T-cell (primary cell): Measurements from ENCODE around the gene NINL. TPM values are rescaled to one million over a fixed set of nuclear protein-coding genes. Genes with fewer than 3 reads are reported as not detected.
"Not testable (repeated sequence)": the region's sequence is repeated elsewhere in the genome, so short reads cannot be mapped to it uniquely, and the experiment has no call there.

Source experiments
- ATAC-seq, 4 experiments: fragments of 200-7000 bp in 3 of 4; fragments of 150-1000 bp in 1 of 4; cut with Tn5 transposase; replicated peaks in 1 of 4; 1 replicate in 3 of 4; 2 replicates in 1 of 4; pipeline ENCODE4 v1.10.0; 2021; ENCODE audit warnings: moderate library complexity in 3 of 4, mild to moderate bottlenecking in 2 of 4, moderate number of reproducible peaks in 1 of 4
- CTCF ChIA-PET, 2 donors: fragments of 300-600 bp; sonication (Branson Sonifier 250); formaldehyde crosslinking; loops; one replicate each; lab custom pipeline; 2022; ENCODE audit warnings: antibody characterized with exemption in 2 of 2; lab: Charles Lee
- POLR2A ChIA-PET, 2 donors: fragments of 300-600 bp; sonication (Branson Sonifier 250); formaldehyde crosslinking; loops; one replicate each; lab custom pipeline; 2022; ENCODE audit warnings: antibody characterized with exemption in 2 of 2; lab: Charles Lee
- DNase-seq, 35 experiments: peaks; one replicate each; pipeline versions ENCODE4 v3.0.0 to v3.0.0-alpha.2; 2013 to 2023
- H3K27ac ChIP-seq: one replicate; pipeline ENCODE4 v1.5.1; 2013; ENCODE audit warnings: low read length
- H3K27me3 ChIP-seq, 2 experiments: replicated peaks in 1 of 2; 1 replicate in 1 of 2; 2 replicates in 1 of 2; pipeline versions ENCODE4 v1.6.1 to v1.7.0; 2013; ENCODE audit warnings: low read length in 1 of 2, mixed read lengths in 1 of 2; ENCODE audit not compliant: control insufficient read depth in 2 of 2, insufficient read depth in 2 of 2; ENCODE audit errors: extremely low read depth in 1 of 2
- H3K36me3 ChIP-seq, 2 donors: 1 replicate in 1 of 2; 2 replicates in 1 of 2; pipeline versions ENCODE4 v1.6.1 to v1.7.0; 2013; ENCODE audit warnings: low read length in 1 of 2; ENCODE audit not compliant: control insufficient read depth in 2 of 2, insufficient read depth in 1 of 2; ENCODE audit errors: extremely low read depth in 1 of 2
- H3K4me1 ChIP-seq, 2 experiments: 1 replicate in 1 of 2; 2 replicates in 1 of 2; pipeline versions ENCODE4 v1.6.1 to v1.7.0; 2013; ENCODE audit warnings: low read length in 2 of 2, mixed read lengths in 1 of 2; ENCODE audit not compliant: insufficient read depth in 2 of 2, control insufficient read depth in 1 of 2; ENCODE audit errors: extremely low read depth in 1 of 2
- H3K4me3 ChIP-seq, 2 donors: 1 replicate in 1 of 2; 2 replicates in 1 of 2; pipeline versions ENCODE4 v1.5.1 to v1.7.0; 2013; ENCODE audit warnings: mild to moderate bottlenecking in 2 of 2, low read length in 1 of 2, moderate library complexity in 1 of 2; ENCODE audit not compliant: control insufficient read depth in 1 of 2; ENCODE audit errors: extremely low read depth in 1 of 2
- H3K9me3 ChIP-seq: 2 replicates; pipeline ENCODE4 v1.7.0; 2013
- H3K27ac Mint-ChIP-seq, 2 donors: one replicate each; pipeline ENCODE4 v1.8.0; 2020 to 2021; ENCODE audit warnings: mild to moderate bottlenecking in 2 of 2, mixed read lengths in 2 of 2
- H3K27me3 Mint-ChIP-seq, 2 donors: one replicate each; pipeline ENCODE4 v1.8.0; 2021 to 2022; ENCODE audit warnings: mixed read lengths in 2 of 2
- H3K36me3 Mint-ChIP-seq: one replicate; pipeline ENCODE4 v1.8.0; 2021; ENCODE audit warnings: mixed read lengths
- H3K4me1 Mint-ChIP-seq, 3 donors: one replicate each; pipeline ENCODE4 v1.8.0; 2020 to 2022; ENCODE audit warnings: mixed read lengths in 3 of 3, mild to moderate bottlenecking in 1 of 3
- H3K4me3 Mint-ChIP-seq, 3 donors: one replicate each; pipeline ENCODE4 v1.8.0; 2020 to 2022; ENCODE audit warnings: mild to moderate bottlenecking in 3 of 3, mixed read lengths in 3 of 3, moderate library complexity in 3 of 3
- H3K9me3 Mint-ChIP-seq, 3 donors: one replicate each; pipeline ENCODE4 v1.8.0; 2020 to 2022; ENCODE audit warnings: mixed read lengths in 3 of 3
- WGBS: methylation state at CpG from one replicate; pipeline ENCODE4 v1.1.5; 2013; ENCODE audit warnings: missing lambda C conversion rate; ENCODE audit not compliant: insufficient coverage; 5-methylcytosine and 5-hydroxymethylcytosine counted together
- total RNA-seq, 35 experiments: library from RNA in 6 of 35; stranded (reverse) in 6 of 35; fragments of 120-200 nt in 1 of 35; gene quantifications; one replicate each; pipeline versions ENCODE4 v1.2.1 to v1.2.4 and lab custom pipeline; 2013 to 2026

NINL gene
- total RNA-seq, 5 donors from 2014 or later (not counting 1 experiment from before 2014, with no cell fraction given) = 1.3 to 4.8 (median 2.7) TPM

DNA sequence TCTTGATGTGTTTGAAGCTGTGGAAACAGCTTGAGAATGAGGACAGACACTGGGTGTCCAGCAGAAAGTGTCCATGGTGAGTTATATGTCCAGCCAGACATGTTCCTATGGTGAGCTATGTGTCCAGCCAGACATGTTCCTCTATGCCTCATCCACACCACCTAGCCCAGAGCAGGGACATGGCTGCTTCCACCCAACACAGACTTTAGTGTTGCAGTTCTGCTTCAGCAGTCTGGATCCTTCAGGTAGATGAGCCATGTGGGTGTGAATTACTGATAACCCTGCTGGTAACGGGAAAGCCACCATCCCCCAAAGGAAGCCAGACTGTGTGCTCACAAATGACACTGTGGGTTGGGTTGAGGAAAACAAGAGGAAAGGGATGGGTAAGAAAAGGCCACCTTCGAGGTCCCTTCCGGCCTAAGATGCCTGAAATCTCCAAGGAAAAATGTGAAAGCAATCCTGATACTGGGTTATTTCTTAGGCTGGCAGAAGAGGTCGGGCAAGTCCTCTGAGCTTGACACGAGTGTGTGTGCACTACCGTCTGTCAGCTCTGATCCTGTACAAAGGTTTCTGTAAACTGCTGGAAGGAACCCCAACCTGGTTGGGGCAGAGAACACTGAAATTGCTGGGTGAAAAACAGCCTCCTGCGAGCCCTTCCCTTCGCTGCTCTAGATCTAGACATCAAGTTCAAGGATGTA lies 77.8 kb downstream of the NINL start:
- no peak overlapping the region for H3K4me3 ChIP-seq
- H3K36me3 ChIP-seq = no peaks in the 10 kb centered on the region
- no peak overlapping the region for H3K4me3 Mint-ChIP-seq
- no peaks in the 10 kb centered on the region for H3K9me3 ChIP-seq
- H3K27ac Mint-ChIP-seq = no peak overlapping the region
- 82% methylated on average over 7 of the region's 8 CpGs for WGBS
- no peaks in the 10 kb centered on the region for H3K4me1 ChIP-seq
- POLR2A ChIA-PET = no interaction called here
- peaks cover 19% of the 10 kb centered on the region for H3K36me3 Mint-ChIP-seq
- no peaks in the 10 kb centered on the region for H3K4me1 Mint-ChIP-seq
- DNase-seq = no peak
- CTCF ChIA-PET = interaction anchor here in 1 of 2 donors (0.6 kb wide), 1 partner anchor 30 kb away, joined by 4 read pairs; no protein-coding TSS in a partner anchor
- no peaks in the 10 kb centered on the region for H3K27me3 Mint-ChIP-seq
- no peak overlapping the region for H3K27ac ChIP-seq
- H3K27me3 ChIP-seq = peaks cover 0 to 2% of the 10 kb centered on the region in 2 experiments
- ATAC-seq = no peak
- H3K9me3 Mint-ChIP-seq = peaks cover 3 to 5% (median 5%) of the 10 kb centered on the region in 3 donors

DNA sequence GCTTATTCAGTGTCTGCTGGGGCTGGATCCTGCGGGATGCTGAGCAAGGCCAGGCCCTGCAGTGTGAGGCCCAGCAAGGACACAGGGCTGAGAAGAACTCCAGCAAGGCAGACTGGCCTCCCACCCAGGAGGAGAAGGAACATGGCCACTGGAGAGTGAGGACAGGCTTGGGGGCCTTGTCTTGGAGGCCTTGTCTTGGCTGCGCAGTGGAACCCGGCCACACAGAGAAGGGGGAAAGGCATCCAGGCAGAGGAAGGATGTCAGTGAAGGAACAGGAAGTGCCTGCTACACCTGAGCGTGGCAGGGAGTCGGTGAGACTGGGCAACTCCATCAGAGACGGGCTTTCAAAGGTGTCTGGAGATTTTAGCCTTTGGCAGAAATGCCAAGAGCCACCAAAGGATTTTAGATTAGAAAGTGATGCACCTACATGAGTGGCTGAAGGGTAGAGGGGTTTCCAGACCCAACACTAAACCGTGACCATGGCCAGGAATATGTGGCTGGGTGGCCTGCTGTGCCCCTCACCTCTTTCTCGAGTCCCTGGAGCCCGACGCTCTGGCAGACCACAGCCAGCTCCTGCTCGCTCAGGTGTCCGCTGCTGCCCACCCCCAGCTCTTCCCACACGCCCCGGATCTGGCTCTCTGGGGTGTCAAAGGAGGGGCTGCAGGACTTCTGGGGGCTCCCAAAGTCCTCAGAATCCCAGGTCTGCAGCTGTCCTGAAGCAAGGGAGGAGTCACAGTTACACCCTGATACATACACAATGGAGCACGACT lies 80.8 kb downstream of the NINL start:
- no peaks in the 10 kb centered on the region for H3K4me1 Mint-ChIP-seq
- H3K9me3 Mint-ChIP-seq = peaks cover 0 to 5% (median 0%) of the 10 kb centered on the region in 3 donors
- ATAC-seq (no peak), DNase-seq (no peak)
- no peaks in the 10 kb centered on the region for H3K27me3 ChIP-seq
- H3K27ac ChIP-seq = no peak overlapping the region
- no peaks in the 10 kb centered on the region for H3K27me3 Mint-ChIP-seq
- no peaks in the 10 kb centered on the region for H3K9me3 ChIP-seq
- 75% methylated on average over 5 of the region's 15 CpGs for WGBS
- no peaks in the 10 kb centered on the region for H3K4me1 ChIP-seq
- H3K36me3 Mint-ChIP-seq = peaks cover 7% of the 10 kb centered on the region
- no peaks in the 10 kb centered on the region for H3K36me3 ChIP-seq
- no peak overlapping the region for H3K4me3 Mint-ChIP-seq
- no peak overlapping the region for H3K4me3 ChIP-seq
- POLR2A ChIA-PET = no interaction called here
- CTCF ChIA-PET = no interaction called here
- no peak overlapping the region for H3K27ac Mint-ChIP-seq

DNA sequence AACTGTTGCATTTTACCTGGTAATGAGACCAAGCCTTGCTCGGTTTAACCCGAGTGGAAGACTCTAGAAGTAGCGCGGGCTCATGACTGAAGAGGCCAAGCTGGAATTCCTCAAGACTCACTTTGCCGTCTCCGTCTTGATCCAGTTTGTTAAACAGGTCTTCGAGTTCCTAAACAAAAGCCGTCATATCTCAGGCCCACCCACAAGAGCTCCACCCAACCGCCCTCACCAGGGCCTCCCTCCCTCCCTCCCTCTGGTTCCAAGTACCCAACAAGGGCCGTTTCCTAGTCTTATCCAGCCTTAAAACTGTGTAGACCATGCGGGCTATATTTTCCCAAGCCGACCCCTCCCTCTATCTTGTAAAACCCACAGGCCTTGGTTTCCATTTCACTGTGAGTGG lies 81.4 kb downstream of the NINL start:
- Histone ChIP-seq H3K4me3 (no peak overlapping the region), H3K9me3 (no peaks in the 10 kb centered on the region), H3K36me3 (no peaks in the 10 kb centered on the region), H3K27ac (no peak overlapping the region), H3K4me1 (no peaks in the 10 kb centered on the region), H3K27me3 (no peaks in the 10 kb centered on the region)
- ChIA-PET POLR2A (no interaction called here), CTCF (no interaction called here)
- 82% methylated on average over 12 of the region's 12 CpGs for WGBS
- Mint-ChIP-seq H3K4me3 (no peak overlapping the region), H3K27ac (no peak overlapping the region), H3K9me3 (peaks cover 0 to 2% (median 0%) of the 10 kb centered on the region in 3 donors), H3K36me3 (peaks cover 4% of the 10 kb centered on the region), H3K27me3 (no peaks in the 10 kb centered on the region), H3K4me1 (no peaks in the 10 kb centered on the region)
- DNase-seq = no peak
- ATAC-seq = no peak

DNA sequence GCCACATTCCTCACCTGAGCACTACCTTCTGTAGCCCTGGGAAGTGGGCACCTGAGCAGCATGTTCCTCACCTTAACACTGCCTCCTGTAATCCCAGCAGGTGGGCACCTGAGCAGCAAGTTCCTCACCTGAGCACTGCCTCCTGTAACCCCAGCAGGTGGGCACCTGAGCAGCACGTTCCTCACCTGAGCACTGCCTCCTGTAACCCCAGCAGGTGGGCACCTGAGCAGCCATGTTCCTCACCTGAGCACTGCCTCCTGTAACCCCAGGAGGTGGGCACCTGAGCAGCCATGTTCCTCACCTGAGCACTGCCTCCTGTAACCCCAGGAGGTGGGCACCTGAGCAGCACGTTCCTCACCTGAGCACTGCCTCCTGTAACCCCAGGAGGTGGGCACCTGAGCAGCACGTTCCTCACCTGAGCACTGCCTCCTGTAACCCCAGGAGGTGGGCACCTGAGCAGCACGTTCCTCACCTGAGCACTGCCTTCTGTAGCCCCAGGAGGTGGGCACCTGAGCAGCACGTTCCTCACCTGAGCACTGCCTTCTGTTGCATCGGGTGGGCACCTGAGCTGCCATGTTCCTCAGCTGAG lies 82.2 kb downstream of the NINL start:
- H3K9me3 Mint-ChIP-seq, POLR2A ChIA-PET, H3K4me3 ChIP-seq, H3K4me3 Mint-ChIP-seq, H3K27me3 ChIP-seq, H3K9me3 ChIP-seq, DNase-seq, H3K27me3 Mint-ChIP-seq, CTCF ChIA-PET, H3K4me1 Mint-ChIP-seq, H3K4me1 ChIP-seq, H3K36me3 ChIP-seq, H3K27ac ChIP-seq, H3K36me3 Mint-ChIP-seq, ATAC-seq, H3K27ac Mint-ChIP-seq: not testable (repeated sequence)
- WGBS = 66% methylated on average over 4 of the region's 6 CpGs

DNA sequence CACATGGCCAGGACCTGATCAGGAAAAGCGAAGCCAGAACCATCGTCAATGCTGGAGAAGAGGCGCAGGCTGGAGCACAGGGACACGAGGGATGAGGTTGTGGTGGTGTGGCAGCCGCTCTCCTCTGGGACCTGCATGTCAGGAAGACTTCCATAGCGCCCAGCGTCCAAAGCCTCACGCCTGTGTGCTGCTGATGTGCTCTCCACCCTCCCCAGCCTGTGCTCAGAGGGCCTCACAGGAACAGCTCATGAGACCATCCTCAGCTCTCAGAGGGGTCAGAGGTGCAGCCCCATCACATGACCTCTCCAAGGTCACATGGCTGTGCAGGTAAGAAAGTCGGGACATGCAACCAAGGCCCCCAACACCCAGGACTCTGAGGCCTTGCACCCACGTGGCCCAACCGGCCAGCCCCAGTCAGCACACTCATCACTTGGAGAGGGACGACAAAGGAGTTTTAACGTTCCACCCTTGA lies 84.4 kb downstream of the NINL start:
- H3K4me3 ChIP-seq = no peak overlapping the region
- WGBS = 83% methylated on average over 9 of the region's 13 CpGs
- H3K27me3 Mint-ChIP-seq = no peaks in the 10 kb centered on the region
- H3K27ac ChIP-seq = no peak overlapping the region
- no peaks in the 10 kb centered on the region for H3K9me3 ChIP-seq
- DNase-seq = no peak
- H3K27me3 ChIP-seq = peaks cover 0 to 2% of the 10 kb centered on the region in 2 experiments
- no peak overlapping the region for H3K4me3 Mint-ChIP-seq
- H3K27ac Mint-ChIP-seq = no peak overlapping the region
- H3K4me1 Mint-ChIP-seq = no peaks in the 10 kb centered on the region
- ChIA-PET CTCF (no interaction called here), POLR2A (no interaction called here)
- H3K36me3 Mint-ChIP-seq = no peaks in the 10 kb centered on the region
- no peaks in the 10 kb centered on the region for H3K9me3 Mint-ChIP-seq
- no peaks in the 10 kb centered on the region for H3K36me3 ChIP-seq
- ATAC-seq = no peak
- no peaks in the 10 kb centered on the region for H3K4me1 ChIP-seq

DNA sequence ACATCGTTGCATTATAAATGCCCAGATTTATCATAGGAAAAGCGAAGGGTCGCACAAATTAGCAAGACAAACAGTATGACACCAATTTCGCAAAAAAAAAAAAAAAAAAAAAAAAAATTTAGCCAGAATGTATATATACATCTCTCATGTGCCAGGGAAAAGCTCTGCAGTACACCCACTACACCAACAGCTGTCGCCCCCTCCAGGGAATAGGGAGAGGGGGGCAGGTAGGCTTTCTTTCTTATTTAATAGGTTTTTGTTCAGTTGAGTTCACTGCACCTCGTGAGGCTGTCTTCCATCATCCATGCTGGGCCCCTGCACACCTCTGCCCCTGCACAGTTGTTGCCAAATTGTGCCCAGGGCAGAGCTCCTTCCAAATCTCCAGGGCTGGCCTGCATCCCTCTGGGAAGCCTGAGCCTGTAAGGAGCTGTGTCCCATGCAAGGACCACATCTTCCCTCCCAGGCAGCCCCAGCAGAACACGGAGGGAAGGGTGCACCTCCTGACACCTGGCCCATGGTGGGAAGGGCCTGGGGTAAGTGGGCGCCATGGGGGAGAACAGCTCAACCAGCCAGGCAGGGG lies 85.4 kb downstream of the NINL start:
- ATAC-seq = no peak
- H3K27ac ChIP-seq = no peak overlapping the region
- DNase-seq = no peak
- POLR2A ChIA-PET = interaction anchor here in 1 of 2 donors (0.6 kb wide), 1 partner anchor 39 kb away, joined by 6 read pairs; no protein-coding TSS in a partner anchor
- H3K27me3 Mint-ChIP-seq = no peaks in the 10 kb centered on the region
- H3K9me3 Mint-ChIP-seq = no peaks in the 10 kb centered on the region
- no peaks in the 10 kb centered on the region for H3K36me3 Mint-ChIP-seq
- H3K4me3 Mint-ChIP-seq = no peak overlapping the region
- H3K36me3 ChIP-seq = no peaks in the 10 kb centered on the region
- H3K9me3 ChIP-seq = no peaks in the 10 kb centered on the region
- CTCF ChIA-PET = no interaction called here
- 94% methylated on average over 3 of the region's 8 CpGs for WGBS
- no peaks in the 10 kb centered on the region for H3K4me1 ChIP-seq
- H3K27me3 ChIP-seq = peaks cover 0 to 2% of the 10 kb centered on the region in 2 experiments
- no peaks in the 10 kb centered on the region for H3K4me1 Mint-ChIP-seq
- H3K27ac Mint-ChIP-seq = no peak overlapping the region
- H3K4me3 ChIP-seq = no peak overlapping the region
